ENCODE measurements around the gene PCK2. TPM values are rescaled to one million over a fixed set of nuclear protein-coding genes. Genes with fewer than 3 reads are reported as not detected.

Gene PCK2
- total and polyA plus RNA-seq, 2 of the 13 experiments (the other 11 are each of a cell fraction or from before 2014, with no cell fraction given), result 129 to 272 TPM

DNA sequence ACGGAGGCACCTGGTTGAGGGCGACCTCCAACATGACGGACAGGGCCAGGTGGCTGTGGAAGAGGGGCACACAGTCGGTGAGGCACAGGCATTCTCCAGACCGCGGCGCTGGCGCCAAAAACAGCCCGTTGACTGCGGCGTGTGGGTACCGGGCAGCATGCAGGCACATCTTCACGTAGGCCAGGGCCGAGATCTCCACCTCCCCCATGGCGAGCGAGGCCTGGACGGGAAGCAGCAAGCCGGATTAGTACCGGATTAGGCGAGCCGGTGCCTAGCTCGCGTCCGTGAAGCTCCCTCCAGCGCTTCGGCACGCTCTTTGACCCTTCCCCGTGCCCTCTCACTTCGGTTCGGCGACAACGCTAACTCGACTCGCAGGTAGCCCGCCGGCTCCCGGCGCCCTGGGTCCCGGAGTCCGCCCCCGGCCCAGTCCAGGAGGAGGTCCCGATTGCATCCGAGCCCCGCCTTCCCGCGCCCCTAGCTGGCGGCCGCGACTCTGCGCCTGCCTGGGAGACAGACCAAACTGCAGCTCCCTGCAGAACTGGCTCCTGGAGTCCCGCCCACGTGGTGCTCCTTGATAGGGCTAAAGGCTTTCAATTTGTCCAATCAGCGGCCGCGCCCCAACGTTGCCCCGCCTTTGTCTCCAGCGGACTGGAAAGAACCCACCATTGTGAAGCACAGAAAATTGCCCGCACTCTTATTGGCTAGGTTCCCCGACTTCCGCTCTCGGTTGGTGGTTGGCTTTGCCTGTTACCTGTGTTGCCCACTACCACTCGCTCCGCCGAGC, 47.2 kb downstream of the PCK2 start, which contains the start of gene EMC9 (continued):
- TF ChIP-seq, protein P1, sequence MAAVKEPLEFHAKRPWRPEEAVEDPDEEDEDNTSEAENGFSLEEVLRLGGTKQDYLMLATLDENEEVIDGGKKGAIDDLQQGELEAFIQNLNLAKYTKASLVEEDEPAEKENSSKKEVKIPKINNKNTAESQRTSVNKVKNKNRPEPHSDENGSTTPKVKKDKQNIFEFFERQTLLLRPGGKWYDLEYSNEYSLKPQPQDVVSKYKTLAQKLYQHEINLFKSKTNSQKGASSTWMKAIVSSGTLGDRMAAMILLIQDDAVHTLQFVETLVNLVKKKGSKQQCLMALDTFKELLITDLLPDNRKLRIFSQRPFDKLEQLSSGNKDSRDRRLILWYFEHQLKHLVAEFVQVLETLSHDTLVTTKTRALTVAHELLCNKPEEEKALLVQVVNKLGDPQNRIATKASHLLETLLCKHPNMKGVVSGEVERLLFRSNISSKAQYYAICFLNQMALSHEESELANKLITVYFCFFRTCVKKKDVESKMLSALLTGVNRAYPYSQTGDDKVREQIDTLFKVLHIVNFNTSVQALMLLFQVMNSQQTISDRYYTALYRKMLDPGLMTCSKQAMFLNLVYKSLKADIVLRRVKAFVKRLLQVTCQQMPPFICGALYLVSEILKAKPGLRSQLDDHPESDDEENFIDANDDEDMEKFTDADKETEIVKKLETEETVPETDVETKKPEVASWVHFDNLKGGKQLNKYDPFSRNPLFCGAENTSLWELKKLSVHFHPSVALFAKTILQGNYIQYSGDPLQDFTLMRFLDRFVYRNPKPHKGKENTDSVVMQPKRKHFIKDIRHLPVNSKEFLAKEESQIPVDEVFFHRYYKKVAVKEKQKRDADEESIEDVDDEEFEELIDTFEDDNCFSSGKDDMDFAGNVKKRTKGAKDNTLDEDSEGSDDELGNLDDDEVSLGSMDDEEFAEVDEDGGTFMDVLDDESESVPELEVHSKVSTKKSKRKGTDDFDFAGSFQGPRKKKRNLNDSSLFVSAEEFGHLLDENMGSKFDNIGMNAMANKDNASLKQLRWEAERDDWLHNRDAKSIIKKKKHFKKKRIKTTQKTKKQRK (IDR thresholded peaks at IDR 0.05; ENCODE audit: low read length), result peak; percentile 79
- peak; percentile 85 for TF ChIP-seq SMAD9 (CRISPR knock-in tag; IDR thresholded peaks at IDR 0.05)
- TF ChIP-seq, protein P2, sequence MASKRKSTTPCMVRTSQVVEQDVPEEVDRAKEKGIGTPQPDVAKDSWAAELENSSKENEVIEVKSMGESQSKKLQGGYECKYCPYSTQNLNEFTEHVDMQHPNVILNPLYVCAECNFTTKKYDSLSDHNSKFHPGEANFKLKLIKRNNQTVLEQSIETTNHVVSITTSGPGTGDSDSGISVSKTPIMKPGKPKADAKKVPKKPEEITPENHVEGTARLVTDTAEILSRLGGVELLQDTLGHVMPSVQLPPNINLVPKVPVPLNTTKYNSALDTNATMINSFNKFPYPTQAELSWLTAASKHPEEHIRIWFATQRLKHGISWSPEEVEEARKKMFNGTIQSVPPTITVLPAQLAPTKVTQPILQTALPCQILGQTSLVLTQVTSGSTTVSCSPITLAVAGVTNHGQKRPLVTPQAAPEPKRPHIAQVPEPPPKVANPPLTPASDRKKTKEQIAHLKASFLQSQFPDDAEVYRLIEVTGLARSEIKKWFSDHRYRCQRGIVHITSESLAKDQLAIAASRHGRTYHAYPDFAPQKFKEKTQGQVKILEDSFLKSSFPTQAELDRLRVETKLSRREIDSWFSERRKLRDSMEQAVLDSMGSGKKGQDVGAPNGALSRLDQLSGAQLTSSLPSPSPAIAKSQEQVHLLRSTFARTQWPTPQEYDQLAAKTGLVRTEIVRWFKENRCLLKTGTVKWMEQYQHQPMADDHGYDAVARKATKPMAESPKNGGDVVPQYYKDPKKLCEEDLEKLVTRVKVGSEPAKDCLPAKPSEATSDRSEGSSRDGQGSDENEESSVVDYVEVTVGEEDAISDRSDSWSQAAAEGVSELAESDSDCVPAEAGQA (IDR thresholded peaks at IDR 0.05; ENCODE audit: low read depth), result peak; percentile 31
- TF ChIP-seq, protein P2 (CRISPR knock-in tag; IDR thresholded peaks at IDR 0.05; ENCODE audit: borderline replicate concordance), result no peak
- TF ChIP-seq SUZ12 (IDR thresholded peaks at IDR 0.05; ENCODE audit: low read depth, low read length), result no peak
- peak; percentile 90 for TF ChIP-seq GATA4 (IDR thresholded peaks at IDR 0.05; ENCODE audit: borderline replicate concordance, low read depth)
- TF ChIP-seq, protein P3, sequence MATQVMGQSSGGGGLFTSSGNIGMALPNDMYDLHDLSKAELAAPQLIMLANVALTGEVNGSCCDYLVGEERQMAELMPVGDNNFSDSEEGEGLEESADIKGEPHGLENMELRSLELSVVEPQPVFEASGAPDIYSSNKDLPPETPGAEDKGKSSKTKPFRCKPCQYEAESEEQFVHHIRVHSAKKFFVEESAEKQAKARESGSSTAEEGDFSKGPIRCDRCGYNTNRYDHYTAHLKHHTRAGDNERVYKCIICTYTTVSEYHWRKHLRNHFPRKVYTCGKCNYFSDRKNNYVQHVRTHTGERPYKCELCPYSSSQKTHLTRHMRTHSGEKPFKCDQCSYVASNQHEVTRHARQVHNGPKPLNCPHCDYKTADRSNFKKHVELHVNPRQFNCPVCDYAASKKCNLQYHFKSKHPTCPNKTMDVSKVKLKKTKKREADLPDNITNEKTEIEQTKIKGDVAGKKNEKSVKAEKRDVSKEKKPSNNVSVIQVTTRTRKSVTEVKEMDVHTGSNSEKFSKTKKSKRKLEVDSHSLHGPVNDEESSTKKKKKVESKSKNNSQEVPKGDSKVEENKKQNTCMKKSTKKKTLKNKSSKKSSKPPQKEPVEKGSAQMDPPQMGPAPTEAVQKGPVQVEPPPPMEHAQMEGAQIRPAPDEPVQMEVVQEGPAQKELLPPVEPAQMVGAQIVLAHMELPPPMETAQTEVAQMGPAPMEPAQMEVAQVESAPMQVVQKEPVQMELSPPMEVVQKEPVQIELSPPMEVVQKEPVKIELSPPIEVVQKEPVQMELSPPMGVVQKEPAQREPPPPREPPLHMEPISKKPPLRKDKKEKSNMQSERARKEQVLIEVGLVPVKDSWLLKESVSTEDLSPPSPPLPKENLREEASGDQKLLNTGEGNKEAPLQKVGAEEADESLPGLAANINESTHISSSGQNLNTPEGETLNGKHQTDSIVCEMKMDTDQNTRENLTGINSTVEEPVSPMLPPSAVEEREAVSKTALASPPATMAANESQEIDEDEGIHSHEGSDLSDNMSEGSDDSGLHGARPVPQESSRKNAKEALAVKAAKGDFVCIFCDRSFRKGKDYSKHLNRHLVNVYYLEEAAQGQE (IDR thresholded peaks at IDR 0.05; ENCODE audit: borderline replicate concordance in 1 of 2, low read depth in 1 of 2, low read length in 2 of 2), result peak in 1 of 2 experiments; percentile 56; a peak in 2 of 4 replicates
- no peak for TF ChIP-seq MIER2 (CRISPR knock-in tag; IDR thresholded peaks at IDR 0.05)
- TF ChIP-seq HDAC6 (IDR thresholded peaks at IDR 0.05; ENCODE audit: low read depth, low read length), result 0 out of 2 replicates have a peak, but pooled peaks have one; percentile 33
- TF ChIP-seq HES4 (CRISPR knock-in tag; IDR thresholded peaks at IDR 0.05; ENCODE audit: borderline replicate concordance), result no peak
- TF ChIP-seq SIX4 (CRISPR knock-in tag; IDR thresholded peaks at IDR 0.05), result peak; percentile 80; the same call in 1 of the 2 replicates
- TF ChIP-seq, protein P4, sequence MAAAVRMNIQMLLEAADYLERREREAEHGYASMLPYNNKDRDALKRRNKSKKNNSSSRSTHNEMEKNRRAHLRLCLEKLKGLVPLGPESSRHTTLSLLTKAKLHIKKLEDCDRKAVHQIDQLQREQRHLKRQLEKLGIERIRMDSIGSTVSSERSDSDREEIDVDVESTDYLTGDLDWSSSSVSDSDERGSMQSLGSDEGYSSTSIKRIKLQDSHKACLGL (CRISPR knock-in tag; IDR thresholded peaks at IDR 0.05), result peak; percentile 95
- peak; percentile 88 for TF ChIP-seq CBFB (CRISPR knock-in tag; IDR thresholded peaks at IDR 0.05)
- TF ChIP-seq FOXP1 (IDR thresholded peaks at IDR 0.05), result no peak
- TF ChIP-seq FOXP1 (CRISPR knock-in tag; IDR thresholded peaks at IDR 0.05), result 0 out of 2 replicates have a peak, but pooled peaks have one; percentile 47
- TF ChIP-seq MYC (CRISPR knock-in tag; IDR thresholded peaks at IDR 0.05; ENCODE audit: borderline replicate concordance), result peak; percentile 86
